Nephron (organoid): ENCODE results near the gene ARID1B.
A peak's percentile ranks its signal among the peaks of the same experiment; 100 is the strongest.

Experiments used
- H3K27ac Mint-ChIP-seq, 3 experiments: 2 replicates each; pipeline ENCODE4 v1.8.0; 2020; ENCODE audit warnings: mixed read lengths in 3 of 3, mild to moderate bottlenecking in 2 of 3, moderate library complexity in 1 of 3
- H3K27me3 Mint-ChIP-seq: 2 replicates; pipeline ENCODE4 v1.8.0; 2021; ENCODE audit warnings: low read depth, mild to moderate bottlenecking, moderate library complexity, mixed read lengths
- H3K36me3 Mint-ChIP-seq: 2 replicates; pipeline ENCODE4 v1.8.0; 2020; ENCODE audit warnings: low read depth, mixed read lengths
- H3K4me1 Mint-ChIP-seq: 2 replicates; pipeline ENCODE4 v1.8.0; 2020; ENCODE audit warnings: mixed read lengths
- H3K4me3 Mint-ChIP-seq, 3 experiments: 2 replicates each; pipeline ENCODE4 v1.8.0; 2020; ENCODE audit warnings: mild to moderate bottlenecking in 3 of 3, mixed read lengths in 3 of 3, moderate library complexity in 2 of 3
- H3K9me3 Mint-ChIP-seq: 2 replicates; pipeline ENCODE4 v1.8.0; 2020; ENCODE audit warnings: mixed read lengths
- CTCF ChIP-seq, 3 experiments: fragments of 200-600 bp; sonication (generic); IDR thresholded peaks; one replicate each; pipeline ENCODE4 v1.5.0; 2021; ENCODE audit warnings: antibody characterized with exemption in 3 of 3; ENCODE audit not compliant: unreplicated experiment in 3 of 3

ARID1B gene

DNA sequence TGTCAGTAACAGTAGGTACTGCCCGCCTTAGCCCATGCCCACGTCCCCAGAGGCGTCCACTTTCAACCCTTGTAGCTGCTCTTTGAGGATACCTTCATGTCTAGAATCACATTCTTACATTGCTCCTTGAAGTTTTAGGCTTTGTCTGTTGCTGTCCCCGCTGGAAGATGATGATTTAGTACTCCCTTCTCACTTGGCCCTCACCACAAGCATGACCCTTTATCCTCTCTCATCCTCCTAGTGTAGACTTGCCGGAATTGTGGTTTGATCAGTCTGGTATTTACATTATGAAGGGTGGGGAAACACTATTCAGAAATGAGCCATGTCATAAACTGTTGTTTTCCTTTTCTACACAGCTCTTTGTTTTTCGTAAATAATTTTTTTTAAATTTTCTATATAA, 87.4 kb downstream of the ARID1B start:
- Mint-ChIP-seq H3K4me3 (no peak overlapping the region), H3K36me3 (peaks cover 34% of the 10 kb centered on the region), H3K4me1 (peaks cover 43% of the 10 kb centered on the region), H3K27ac (no peak overlapping the region), H3K9me3 (peaks cover 11% of the 10 kb centered on the region), H3K27me3 (no peaks in the 10 kb centered on the region)
- no peak for TF ChIP-seq CTCF (IDR thresholded peaks at IDR 0.05; ENCODE audit: unreplicated experiment in 3 of 3)

DNA sequence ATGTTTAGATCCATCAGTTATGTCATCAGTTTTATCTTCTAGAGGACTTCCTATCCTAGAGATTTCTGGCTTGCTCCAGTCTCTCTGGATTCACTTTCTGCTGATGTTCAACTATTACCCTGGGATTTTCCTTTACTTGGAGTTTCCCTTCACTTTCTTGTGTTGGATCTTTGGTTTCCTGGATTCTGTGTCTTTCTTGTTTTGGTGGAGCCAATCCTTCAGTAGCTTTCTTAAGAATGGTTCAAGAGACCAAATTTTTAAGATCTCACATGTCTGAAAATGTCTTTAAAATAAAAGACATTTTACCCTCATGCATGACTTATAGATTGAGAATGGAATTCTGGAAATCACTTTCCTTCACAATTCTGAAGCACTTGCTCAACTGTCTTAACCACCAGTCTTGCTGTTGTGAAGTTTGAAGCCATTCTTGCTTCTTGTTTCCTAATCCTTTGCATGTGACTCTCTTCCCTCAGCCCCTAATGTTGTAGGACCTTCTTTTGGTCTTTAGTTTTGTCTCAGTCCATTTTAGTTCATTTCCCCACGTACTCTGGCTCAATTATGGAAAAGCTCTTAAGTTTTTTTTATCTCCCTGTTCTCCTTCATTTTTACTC, 87.9 kb downstream of the ARID1B start:
- TF ChIP-seq CTCF (IDR thresholded peaks at IDR 0.05; ENCODE audit: unreplicated experiment in 3 of 3): no peak
- H3K27me3 Mint-ChIP-seq: no peaks in the 10 kb centered on the region
- no peak overlapping the region for H3K27ac Mint-ChIP-seq
- H3K9me3 Mint-ChIP-seq: peaks cover 11% of the 10 kb centered on the region
- H3K36me3 Mint-ChIP-seq: peaks cover 34% of the 10 kb centered on the region
- H3K4me1 Mint-ChIP-seq: peaks cover 49% of the 10 kb centered on the region
- no peak overlapping the region for H3K4me3 Mint-ChIP-seq

GRCh38 chr6:156866220-156867015, 89.2 kb downstream of the ARID1B start:
- H3K4me3 Mint-ChIP-seq: no peak overlapping the region
- H3K36me3 Mint-ChIP-seq: peaks cover 34% of the 10 kb centered on the region
- peak overlapping the region in 2 of 3 experiments; percentile 15 to 51 for H3K27ac Mint-ChIP-seq
- TF ChIP-seq CTCF (IDR thresholded peaks at IDR 0.05; ENCODE audit: unreplicated experiment in 3 of 3): no peak
- peaks cover 11% of the 10 kb centered on the region for H3K9me3 Mint-ChIP-seq
- no peaks in the 10 kb centered on the region for H3K27me3 Mint-ChIP-seq
- H3K4me1 Mint-ChIP-seq: peaks cover 60% of the 10 kb centered on the region

- peaks cover 29% of the 10 kb centered on the region for H3K36me3 Mint-ChIP-seq
- peak overlapping the region in 1 of 3 experiments; percentile 51 for H3K27ac Mint-ChIP-seq
- peaks cover 11% of the 10 kb centered on the region for H3K9me3 Mint-ChIP-seq
- peaks cover 59% of the 10 kb centered on the region for H3K4me1 Mint-ChIP-seq
- no peaks in the 10 kb centered on the region for H3K27me3 Mint-ChIP-seq
- H3K4me3 Mint-ChIP-seq: no peak overlapping the region
- TF ChIP-seq CTCF (IDR thresholded peaks at IDR 0.05; ENCODE audit: unreplicated experiment in 3 of 3): no peak
These were observed 89.9 kb downstream of the ARID1B start for GRCh38 chr6:156867121-156867520.

DNA sequence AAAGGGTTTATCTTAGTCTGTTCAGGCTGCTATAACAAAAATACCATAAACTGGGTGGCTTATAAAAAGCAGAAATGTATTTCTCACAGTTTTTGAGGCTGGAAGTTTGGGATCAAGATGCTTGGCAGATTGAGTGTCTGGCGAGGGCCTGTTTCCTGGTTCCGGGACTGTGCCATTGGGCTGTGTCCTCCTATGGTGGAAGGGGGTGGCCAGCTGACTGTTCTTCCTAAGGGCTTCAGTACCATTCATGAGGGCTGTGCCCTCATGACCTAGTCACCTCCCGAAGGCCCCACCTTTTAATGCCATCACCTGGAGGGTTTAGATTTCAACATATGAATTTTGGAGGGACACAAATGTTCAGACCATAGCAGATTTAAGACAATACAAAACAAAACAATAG, 91.2 kb downstream of the ARID1B start:
- H3K9me3 Mint-ChIP-seq: peaks cover 8% of the 10 kb centered on the region
- peaks cover 55% of the 10 kb centered on the region for H3K4me1 Mint-ChIP-seq
- peaks cover 25% of the 10 kb centered on the region for H3K36me3 Mint-ChIP-seq
- H3K27ac Mint-ChIP-seq: no peak overlapping the region
- H3K4me3 Mint-ChIP-seq: no peak overlapping the region
- no peak for TF ChIP-seq CTCF (IDR thresholded peaks at IDR 0.05; ENCODE audit: unreplicated experiment in 3 of 3)
- H3K27me3 Mint-ChIP-seq: no peaks in the 10 kb centered on the region
